HCT116 (cell line): ENCODE measurements around the gene CISH. TPM values are rescaled to one million over a fixed set of nuclear protein-coding genes. Genes with fewer than 3 reads are reported as not detected.

Experiments used
- ATAC-seq: fragments of 200-7000 bp; cut with Tn5 transposase; 2 replicates; pipeline ENCODE4 v1.9.1; 2020; ENCODE audit warnings: mild to moderate bottlenecking, moderate library complexity
- BruUV-seq: library from RNA; stranded (reverse); fragments of 400-500 nt; replicated peaks from 2 replicates; lab custom pipeline; 2021; lab: Mats Ljungman, UMichigan
- CTCF ChIA-PET: fragments of 300-600 bp; sonication (Branson Sonifier 250); formaldehyde crosslinking; loops from one replicate; lab custom pipeline; 2021; ENCODE audit warnings: antibody characterized with exemption; lab: Charles Lee
- POLR2A ChIA-PET: fragments of 300-600, 350-600 bp; sonication (Branson Sonifier 250); formaldehyde crosslinking; loops from one replicate; lab custom pipeline; 2021; ENCODE audit warnings: antibody characterized with exemption; lab: Charles Lee
- RAD21 ChIA-PET, 2 experiments: fragments of 300-600 bp; sonication (Branson Sonifier 250); formaldehyde crosslinking; loops; one replicate each; lab custom pipeline; 2023; ENCODE audit warnings: low total read pairs in 2 of 2; ENCODE audit not compliant: uncharacterized antibody in 2 of 2, unreplicated experiment in 2 of 2, low non-redundant PET in 1 of 2; lab: Charles Lee
- DNase-seq: peaks from one replicate; pipeline ENCODE4 v3.0.0-alpha.2; 2010; ENCODE audit warnings: low read depth, low spot score
- H2AFZ ChIP-seq: fragments of 200-600 bp; shearing (Covaris generic), sonication (generic); 2 replicates; pipeline ENCODE4 v1.6.1; 2017; ENCODE audit warnings: low read depth, mixed run types, mixed read lengths, antibody characterized with exemption, low read length; ENCODE audit not compliant: poor library complexity, severe bottlenecking
- H3K27ac ChIP-seq: 2 replicates; pipeline ENCODE4 v1.5.1; 2012; ENCODE audit warnings: low read depth, low read length
- H3K27me3 ChIP-seq: fragments of 200-600 bp; sonication (generic); 2 replicates; pipeline ENCODE4 v1.6.1; 2016; ENCODE audit warnings: mixed run types, low read length, mixed read lengths; ENCODE audit not compliant: insufficient read depth
- H3K36me3 ChIP-seq, 2 experiments: fragments of 200-500 bp in 1 of 2; fragments of 200-600 bp in 1 of 2; sonication (Bioruptor generic) in 1 of 2; sonication (generic) in 1 of 2; 2 replicates each; pipeline versions ENCODE4 v1.5.1 to v1.6.1; 2014 to 2016; ENCODE audit warnings: low read length in 2 of 2, inconsistent platforms in 1 of 2, mixed read lengths in 1 of 2, mixed run types in 1 of 2; ENCODE audit not compliant: insufficient read depth in 2 of 2, control insufficient read depth in 1 of 2
- H3K4me1 ChIP-seq, 2 experiments: fragments of 200-600 bp in 1 of 2; sonication (generic) in 1 of 2; 2 replicates each; pipeline versions ENCODE4 v1.5.1 to v1.6.1; 2012 to 2017; ENCODE audit warnings: low read length in 2 of 2, inconsistent platforms in 1 of 2, mild to moderate bottlenecking in 1 of 2, mixed read lengths in 1 of 2, mixed run types in 1 of 2, moderate library complexity in 1 of 2; ENCODE audit not compliant: insufficient read depth in 2 of 2, control insufficient read depth in 1 of 2
- H3K4me2 ChIP-seq: fragments of 200-600 bp; sonication (generic); 2 replicates; pipeline ENCODE4 v1.6.1; 2017; ENCODE audit warnings: mixed run types, low read length, mixed read lengths
- H3K4me3 ChIP-seq, 2 experiments: fragments of 200-600 bp in 1 of 2; sonication (generic) in 1 of 2; replicated peaks in 1 of 2; 2 replicates each; pipeline ENCODE4 v1.5.1; 2011 to 2016; ENCODE audit warnings: low read length in 2 of 2, control low read depth in 1 of 2, low read depth in 1 of 2, mild to moderate bottlenecking in 1 of 2, mixed read lengths in 1 of 2, mixed run types in 1 of 2
- H3K79me2 ChIP-seq: fragments of 200-600 bp; sonication (generic); 2 replicates; pipeline ENCODE4 v1.6.1; 2017; ENCODE audit warnings: mild to moderate bottlenecking, mixed run types, low read length, moderate library complexity, mixed read lengths; ENCODE audit not compliant: insufficient read depth
- H3K9ac ChIP-seq: fragments of 200-600 bp; sonication (generic); 2 replicates; pipeline ENCODE4 v1.6.1; 2016; ENCODE audit warnings: low read length, mixed read lengths
- H3K9me2 ChIP-seq: fragments of 200-600 bp; sonication (generic), shearing (Covaris generic); 2 replicates; pipeline ENCODE4 v1.6.1; 2017; ENCODE audit warnings: mixed run types, mild to moderate bottlenecking, moderate library complexity; ENCODE audit not compliant: insufficient read depth
- H3K9me3 ChIP-seq, 2 experiments: fragments of 200-500 bp in 1 of 2; fragments of 200-600 bp in 1 of 2; sonication (Bioruptor generic) in 1 of 2; sonication (generic) in 1 of 2; 2 replicates each; pipeline ENCODE4 v1.6.1; 2014 to 2017; ENCODE audit warnings: low read length in 2 of 2, mixed read lengths in 2 of 2, inconsistent platforms in 1 of 2, low read depth in 1 of 2, mild to moderate bottlenecking in 1 of 2, mixed run types in 1 of 2, moderate library complexity in 1 of 2; ENCODE audit not compliant: control insufficient read depth in 1 of 2, insufficient read depth in 1 of 2
- H4K20me1 ChIP-seq: fragments of 200-600 bp; sonication (generic), shearing (Covaris generic); 2 replicates; pipeline ENCODE4 v1.6.1; 2017; ENCODE audit warnings: mixed run types, mild to moderate bottlenecking, moderate library complexity; ENCODE audit not compliant: insufficient read depth
- ELF1 ChIP-seq: IDR thresholded peaks from 2 replicates; pipeline ENCODE4 v1.6.1; 2012; ENCODE audit warnings: low read depth, borderline replicate concordance
- POLR2A ChIP-seq: IDR thresholded peaks from 2 replicates; pipeline ENCODE4 v1.7.0; 2011; ENCODE audit warnings: borderline replicate concordance; ENCODE audit not compliant: insufficient read depth, insufficient read length; ENCODE audit errors: extremely low read depth
- POLR2AphosphoS5 ChIP-seq: IDR thresholded peaks from 2 replicates; pipeline ENCODE4 v1.6.1; 2011; ENCODE audit warnings: mild to moderate bottlenecking, low read depth, low read length, moderate library complexity
- SIN3A ChIP-seq: IDR thresholded peaks from 2 replicates; pipeline ENCODE4 v1.6.1; 2012; ENCODE audit warnings: low read depth
- YY1 ChIP-seq: IDR thresholded peaks from 2 replicates; pipeline ENCODE4 v1.6.1; 2011; ENCODE audit warnings: low read length, low read depth, moderate library complexity, mild to moderate bottlenecking; ENCODE audit not compliant: insufficient replicate concordance; ENCODE audit errors: extremely low read depth
- ZFX ChIP-seq: fragments of 450-650 bp; IDR thresholded peaks from 2 replicates; pipeline ENCODE4 v1.6.1; 2017
- intact Hi-C: fragments of 100-400 bp; cut with micrococcal nuclease; formaldehyde crosslinking; loops from 2 replicates; pipeline ENCODE4 v1.10.0; 2022
- total RNA-seq: library from RNA; stranded (reverse); gene quantifications from one replicate; pipeline ENCODE4 v1.2.1, GENCODE V29; 2021; ENCODE audit not compliant: unreplicated experiment

CISH gene
- total RNA-seq, 1 experiment from 2014 or later: 4.5 TPM

- intact Hi-C loops: no loop called here
- BruUV-seq: no TSS peak
- peak; percentile 57 for DNase-seq
- Histone ChIP-seq H3K27me3 (no peaks in the 10 kb centered on the region), H3K27ac (peak within 1 kb of the TSS; percentile 54), H3K9me3 (no peaks in the 10 kb centered on the region), H3K79me2 (peaks cover 9% of the 10 kb centered on the region; the same call in 1 of the 2 replicates), H3K4me3 (peak within 1 kb of the TSS; percentile 90 to 99), H3K9me2 (no peaks in the 10 kb centered on the region), H2AFZ (peak within 1 kb of the TSS; percentile 78), H4K20me1 (no peaks in the 10 kb centered on the region), H3K4me2 (peak within 1 kb of the TSS; percentile 96), H3K9ac (peak within 1 kb of the TSS; percentile 57), H3K4me1 (peaks cover 15 to 40% of the 10 kb centered on the region in 2 experiments)
- RAD21 ChIA-PET: no interaction called here
- POLR2A ChIA-PET: no interaction called here
- ATAC-seq: peak; percentile 78
- CTCF ChIA-PET: interaction anchor here (5.4 kb wide), 1 partner anchor 44 kb away, joined by 31 read pairs; the partner anchor contains the start of gene CISH
- TF ChIP-seq SIN3A (no peak), ZFX (peak; percentile 6; the same call in 1 of the 2 replicates), YY1 (no peak), POLR2AphosphoS5 (peak; percentile 60; the same call in 1 of the 2 replicates)
- TF ChIP-seq, all 23 proteins: peak for 2
- no peaks in the 10 kb centered on the region; a peak in 1 of 4 replicates for H3K36me3 ChIP-seq
These were observed 44.0 kb downstream of the CISH start, which contains the start of gene C3orf18 for GRCh38 chr3:50567386-50568167. Gene C3orf18 (minus strand): TSS chr3:50567747. CDS start chr3:50565699, 2,048 bp downstream.

- ChIA-PET POLR2A (no interaction called here), CTCF (interaction anchor here (5.4 kb wide), 1 partner anchor 45 kb away, joined by 31 read pairs; the partner anchor contains the start of gene CISH), RAD21 (no interaction called here)
- Histone ChIP-seq H3K27ac (peak overlapping the region; percentile 33; the same call in 1 of the 2 replicates), H3K79me2 (peaks cover 9% of the 10 kb centered on the region; the same call in 1 of the 2 replicates), H3K4me2 (peak overlapping the region; percentile 96), H2AFZ (no peak overlapping the region), H3K4me3 (peak overlapping the region; percentile 52 to 90), H3K27me3 (no peaks in the 10 kb centered on the region), H3K36me3 (no peaks in the 10 kb centered on the region), H3K9me2 (no peaks in the 10 kb centered on the region), H3K9ac (peak overlapping the region; percentile 57), H3K4me1 (peaks cover 15 to 40% of the 10 kb centered on the region in 2 experiments), H4K20me1 (no peaks in the 10 kb centered on the region), H3K9me3 (no peaks in the 10 kb centered on the region)
- BruUV-seq: no TSS peak
- intact Hi-C loops: no loop called here
- no peak for DNase-seq
- TF ChIP-seq POLR2A (no peak), ELF1 (no peak)
- no peak for ATAC-seq
These were observed 44.6 kb downstream of the CISH start for GRCh38 chr3:50567011-50567385.
